ENCODE measurements around the gene SLCO2B1. TPM values are rescaled to one million over a fixed set of nuclear protein-coding genes. Genes with fewer than 3 reads are reported as not detected.

SLCO2B1 gene
- total and polyA plus RNA-seq, 2 of the 8 experiments (the other 6 are each of a cell fraction or from before 2014, with no cell fraction given), result 0.03 TPM; not detected in 1

- TF ChIP-seq ZNF274 (IDR thresholded peaks at IDR 0.05; ENCODE audit: borderline replicate concordance, extremely low read depth, low read length) (no peak), TEAD4 (IDR thresholded peaks at IDR 0.05; ENCODE audit: low read depth, low read length) (no peak), TAF1 (IDR thresholded peaks at IDR 0.05; ENCODE audit: low read depth, low read length) (no peak)
These were observed 53.2 kb downstream of the SLCO2B1 start (continued) for GRCh38 chr11:75204012-75204674.

Data from H1 (cell line).